Astrocyte (in vitro differentiated cells and primary cell): ENCODE measurements around the gene FKBP1C.

ENCODE experiments used
- EZH2 ChIP-seq: IDR thresholded peaks from 2 replicates; pipeline ENCODE4 v1.6.1; 2012; ENCODE audit warnings: mild to moderate bottlenecking, low read length, inconsistent platforms; ENCODE audit not compliant: insufficient read depth
- TF ChIP-seq, protein P1 (sequence below): IDR thresholded peaks from 2 replicates; pipeline ENCODE4 v1.5.1; 2011; ENCODE audit warnings: low read depth, mild to moderate bottlenecking, inconsistent platforms, low read length, moderate library complexity; ENCODE audit not compliant: insufficient read depth

DNA sequence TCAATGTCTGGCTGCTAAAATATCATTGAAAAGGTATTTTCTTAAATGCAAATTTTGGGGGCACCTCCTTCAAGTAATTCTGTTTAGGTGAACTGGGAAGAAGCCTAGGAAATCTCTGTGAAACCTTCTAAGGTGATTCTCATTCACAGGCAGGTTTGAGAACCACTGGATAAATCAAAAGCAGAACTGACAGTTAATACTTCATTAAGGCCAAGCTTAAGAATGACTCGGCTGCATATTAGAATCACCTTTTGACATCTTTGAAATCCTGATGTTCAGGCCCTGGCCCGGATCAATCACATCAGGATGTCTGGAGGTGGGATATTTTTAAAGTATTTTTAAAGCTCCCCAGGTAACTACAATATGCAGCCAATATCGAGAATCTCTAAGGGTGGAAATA, 50.6 kb downstream of the FKBP1C start:
- TF ChIP-seq, protein P1, sequence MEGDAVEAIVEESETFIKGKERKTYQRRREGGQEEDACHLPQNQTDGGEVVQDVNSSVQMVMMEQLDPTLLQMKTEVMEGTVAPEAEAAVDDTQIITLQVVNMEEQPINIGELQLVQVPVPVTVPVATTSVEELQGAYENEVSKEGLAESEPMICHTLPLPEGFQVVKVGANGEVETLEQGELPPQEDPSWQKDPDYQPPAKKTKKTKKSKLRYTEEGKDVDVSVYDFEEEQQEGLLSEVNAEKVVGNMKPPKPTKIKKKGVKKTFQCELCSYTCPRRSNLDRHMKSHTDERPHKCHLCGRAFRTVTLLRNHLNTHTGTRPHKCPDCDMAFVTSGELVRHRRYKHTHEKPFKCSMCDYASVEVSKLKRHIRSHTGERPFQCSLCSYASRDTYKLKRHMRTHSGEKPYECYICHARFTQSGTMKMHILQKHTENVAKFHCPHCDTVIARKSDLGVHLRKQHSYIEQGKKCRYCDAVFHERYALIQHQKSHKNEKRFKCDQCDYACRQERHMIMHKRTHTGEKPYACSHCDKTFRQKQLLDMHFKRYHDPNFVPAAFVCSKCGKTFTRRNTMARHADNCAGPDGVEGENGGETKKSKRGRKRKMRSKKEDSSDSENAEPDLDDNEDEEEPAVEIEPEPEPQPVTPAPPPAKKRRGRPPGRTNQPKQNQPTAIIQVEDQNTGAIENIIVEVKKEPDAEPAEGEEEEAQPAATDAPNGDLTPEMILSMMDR: no peak
- no peak for TF ChIP-seq EZH2
